GM20000 (cell line): ENCODE results near the gene TMEM253.

Experiments
- DNase-seq: peaks from one replicate; pipeline ENCODE4 v3.0.0; 2012; ENCODE audit warnings: low spot score
- CTCF ChIP-seq: IDR thresholded peaks from 2 replicates; pipeline ENCODE4 v1.5.1; 2012; ENCODE audit warnings: mild to moderate bottlenecking, control low read depth; ENCODE audit errors: extremely low read depth, missing control alignments

Gene TMEM253

GRCh38 chr14:21092273-21093011, 8.4 kb upstream of the TMEM253 start:
- peak; percentile 100 for TF ChIP-seq CTCF
- peak; percentile 98 for DNase-seq

GRCh38 chr14:21093018-21093417, 7.8 kb upstream of the TMEM253 start:
- TF ChIP-seq CTCF = no peak

DNA sequence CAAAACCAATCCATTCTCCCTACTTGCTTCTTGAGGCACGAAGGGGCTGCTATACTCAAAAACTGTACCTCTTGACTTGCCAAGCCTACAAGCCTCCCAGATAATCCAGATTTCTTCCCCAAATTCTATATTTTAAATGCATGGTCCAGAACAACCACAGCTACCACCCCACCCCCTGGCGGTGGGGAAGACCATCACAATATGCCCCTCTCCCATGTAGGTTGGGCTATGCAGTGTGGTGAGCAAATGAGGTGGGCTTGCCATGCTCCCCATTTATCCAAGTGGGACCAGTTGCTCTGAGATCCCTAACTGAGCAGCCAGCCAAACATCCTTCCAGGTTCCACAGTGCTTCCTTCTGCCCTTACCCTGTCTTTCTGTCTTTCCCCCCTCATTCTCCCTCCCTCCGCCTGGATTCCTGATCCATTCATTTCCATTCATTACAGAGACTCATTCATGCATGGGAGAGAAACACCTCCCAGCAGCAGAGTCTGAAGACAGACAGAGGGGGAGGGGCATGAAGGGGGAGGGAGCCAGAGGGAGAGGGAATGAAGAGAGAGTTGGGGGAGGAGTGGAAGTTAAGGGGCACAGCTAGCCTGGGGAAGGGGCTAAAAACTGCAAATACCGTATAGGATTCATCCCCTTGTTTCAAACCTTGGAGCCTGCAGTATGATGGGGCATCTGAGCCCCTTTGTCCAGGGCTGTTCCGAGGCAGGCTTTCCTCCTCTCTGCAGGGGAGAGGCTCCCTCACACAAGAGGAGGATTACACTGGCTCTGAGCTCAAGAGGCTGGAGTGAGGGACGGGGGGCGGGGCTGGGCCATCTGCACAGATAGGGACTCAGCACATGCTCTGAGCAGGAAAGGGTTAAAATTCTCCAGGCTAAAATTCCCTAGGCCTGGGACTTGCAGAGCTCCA, 6.8 kb upstream of the TMEM253 start:
- TF ChIP-seq CTCF = no peak
- DNase-seq = no peak

More at GRCh38 chr14:21093018-21093417, 7.8 kb upstream of the TMEM253 start:
- no peak for DNase-seq

GRCh38 chr14:21095430-21096205, 5.2 kb upstream of the TMEM253 start:
- no peak for TF ChIP-seq CTCF
- no peak for DNase-seq

DNA sequence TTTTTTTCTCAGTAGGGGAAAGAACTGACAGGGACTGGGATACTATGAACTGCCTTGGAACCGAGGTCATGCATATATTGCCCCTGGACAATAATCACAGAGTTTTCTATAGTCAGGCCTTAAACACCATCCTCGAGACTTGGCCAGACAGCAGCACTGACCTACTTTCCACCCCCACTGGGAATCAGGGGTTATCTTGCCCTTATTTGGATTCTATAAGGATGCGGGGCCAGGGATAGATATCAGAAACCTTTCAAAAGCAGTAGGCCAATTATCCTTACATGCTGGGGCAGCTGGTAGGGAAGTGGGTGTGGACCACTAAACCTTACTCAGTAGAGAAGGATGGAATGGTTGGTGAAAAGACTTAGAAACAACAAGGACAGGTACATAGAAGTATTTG, 4.4 kb upstream of the TMEM253 start:
- TF ChIP-seq CTCF = no peak
- DNase-seq = peak; percentile 8

GRCh38 chr14:21096978-21097635, 3.8 kb upstream of the TMEM253 start:
- DNase-seq = peak; percentile 24
- TF ChIP-seq CTCF = no peak
